H1 (cell line): ENCODE data around the gene ARID2. TPM values are rescaled to one million over a fixed set of nuclear protein-coding genes. Genes with fewer than 3 reads are reported as not detected.

ENCODE experiments used
- CTCF ChIA-PET: fragments of 300-600 bp; sonication (Branson Sonifier 250); formaldehyde crosslinking; loops from one replicate; lab custom pipeline; 2021; ENCODE audit not compliant: partially characterized antibody; lab: Charles Lee
- POLR2A ChIA-PET: fragments of 300-600 bp; sonication (Branson Sonifier 250); formaldehyde crosslinking; loops from one replicate; lab custom pipeline; 2021; ENCODE audit warnings: inconsistent platforms; ENCODE audit not compliant: partially characterized antibody; lab: Charles Lee
- DNase-seq, 2 experiments: peaks; one replicate each; pipeline versions ENCODE4 v3.0.0 to v3.0.0-alpha.2; 2010 to 2022; ENCODE audit warnings: low spot score in 2 of 2, low read depth in 1 of 2, mixed read lengths in 1 of 2
- FAIRE-seq: peaks from 2 replicates; lab custom pipeline; 2011; peaks lifted over from hg19 to GRCh38; lab: Jason Lieb, UNC
- H2AFZ ChIP-seq: 2 replicates; pipeline ENCODE4 v1.8.1; 2012; ENCODE audit warnings: low read length, inconsistent platforms
- H2AK5ac ChIP-seq: 2 replicates; pipeline ENCODE4 v1.6.1; 2013; ENCODE audit warnings: low read depth, low read length
- H2BK120ac ChIP-seq: replicated peaks from 2 replicates; pipeline ENCODE3; 2013; ENCODE audit warnings: low read depth, low read length, inconsistent platforms
- H2BK12ac ChIP-seq: 2 replicates; pipeline ENCODE4 v1.6.1; 2013; ENCODE audit warnings: low read depth, low read length
- H2BK15ac ChIP-seq: 2 replicates; pipeline ENCODE4 v1.6.1; 2013; ENCODE audit warnings: low read length
- H2BK20ac ChIP-seq: 2 replicates; pipeline ENCODE4 v1.6.1; 2013; ENCODE audit warnings: low read length
- H2BK5ac ChIP-seq: 2 replicates; pipeline ENCODE4 v1.6.1; 2013; ENCODE audit warnings: low read depth, low read length
- H3K14ac ChIP-seq: 2 replicates; pipeline ENCODE4 v1.6.1; 2013; ENCODE audit warnings: inconsistent platforms; ENCODE audit not compliant: insufficient read length
- H3K18ac ChIP-seq: 2 replicates; pipeline ENCODE4 v1.6.1; 2013; ENCODE audit warnings: low read length; ENCODE audit errors: extremely low read depth
- H3K23ac ChIP-seq: 2 replicates; pipeline ENCODE4 v1.6.1; 2013; ENCODE audit warnings: inconsistent platforms; ENCODE audit not compliant: insufficient read length
- H3K23me2 ChIP-seq: 2 replicates; pipeline ENCODE4 v1.6.1; 2013; ENCODE audit warnings: low read depth, low read length
- H3K27ac ChIP-seq: 2 replicates; pipeline ENCODE4 v1.6.1; 2011; ENCODE audit warnings: low read depth, low read length, inconsistent platforms
- H3K27me3 ChIP-seq, 4 experiments: replicated peaks in 1 of 4; 1 replicate in 1 of 4; 2 replicates in 3 of 4; pipeline versions ENCODE4 v1.6.1 to v1.8.1; 2011 to 2013; ENCODE audit warnings: low read length in 3 of 4, mild to moderate bottlenecking in 3 of 4, inconsistent platforms in 2 of 4, mixed read lengths in 2 of 4, moderate library complexity in 1 of 4; ENCODE audit not compliant: control insufficient read depth in 3 of 4, insufficient read depth in 3 of 4; ENCODE audit errors: extremely low read depth in 1 of 4
- H3K36me3 ChIP-seq, 4 experiments: 2 replicates each; pipeline versions ENCODE4 v1.6.1 to v1.8.1; 2011 to 2013; ENCODE audit warnings: mild to moderate bottlenecking in 4 of 4, low read length in 3 of 4, moderate library complexity in 2 of 4, control low read depth in 1 of 4, inconsistent platforms in 1 of 4; ENCODE audit not compliant: insufficient read depth in 4 of 4, control insufficient read depth in 2 of 4
- H3K4ac ChIP-seq: replicated peaks from 2 replicates; pipeline ENCODE3; 2013; ENCODE audit warnings: low read length, low read depth, mixed read lengths, inconsistent platforms; ENCODE audit not compliant: insufficient read length
- H3K4me1 ChIP-seq, 4 experiments: replicated peaks in 1 of 4; 1 replicate in 1 of 4; 2 replicates in 3 of 4; pipeline versions ENCODE4 v1.6.1 to v1.8.1; 2011 to 2013; ENCODE audit warnings: low read length in 3 of 4, inconsistent platforms in 2 of 4, mixed read lengths in 1 of 4; ENCODE audit not compliant: insufficient read depth in 4 of 4, control insufficient read depth in 3 of 4
- H3K4me2 ChIP-seq, 2 experiments: 2 replicates each; pipeline versions ENCODE4 v1.6.1 to v1.8.1; 2011 to 2013; ENCODE audit warnings: low read depth in 2 of 2, low read length in 2 of 2, control low read depth in 1 of 2, inconsistent platforms in 1 of 2, mild to moderate bottlenecking in 1 of 2; ENCODE audit not compliant: insufficient read depth in 1 of 2
- H3K4me3 ChIP-seq, 4 experiments: fragments of 200-600, 300-600 bp in 1 of 4; sonication (generic), shearing (Covaris generic), sonication (Bioruptor Twin) in 1 of 4; 2 replicates each; pipeline versions ENCODE4 v1.5.1 to v1.8.1; 2011 to 2016; ENCODE audit warnings: low read length in 4 of 4, low read depth in 3 of 4, control low read depth in 2 of 4, inconsistent platforms in 2 of 4, mild to moderate bottlenecking in 2 of 4, mixed read lengths in 1 of 4, moderate library complexity in 1 of 4; ENCODE audit not compliant: insufficient read depth in 2 of 4; ENCODE audit errors: extremely low read depth in 1 of 4
- H3K56ac ChIP-seq: replicated peaks from 2 replicates; pipeline ENCODE3; 2013; ENCODE audit warnings: low read depth, mild to moderate bottlenecking, mixed read lengths, low read length, inconsistent platforms; ENCODE audit not compliant: insufficient read length
- H3K79me1 ChIP-seq: 2 replicates; pipeline ENCODE4 v1.6.1; 2013; ENCODE audit warnings: low read depth, low read length, control low read depth
- H3K79me2 ChIP-seq, 2 experiments: 2 replicates each; pipeline versions ENCODE4 v1.6.1 to v1.8.1; 2012 to 2013; ENCODE audit warnings: low read length in 2 of 2, mild to moderate bottlenecking in 2 of 2, inconsistent platforms in 1 of 2; ENCODE audit not compliant: insufficient read depth in 2 of 2, control insufficient read depth in 1 of 2
- H3K9ac ChIP-seq, 4 experiments: replicated peaks in 1 of 4; 1 replicate in 1 of 4; 2 replicates in 3 of 4; pipeline versions ENCODE4 v1.6.1 to v1.8.1; 2011 to 2013; ENCODE audit warnings: low read depth in 3 of 4, low read length in 3 of 4, control low read depth in 2 of 4, mild to moderate bottlenecking in 2 of 4, moderate library complexity in 2 of 4, inconsistent platforms in 1 of 4; ENCODE audit errors: extremely low read depth in 1 of 4
- H3K9me3 ChIP-seq, 2 experiments: 2 replicates each; pipeline versions ENCODE4 v1.6.1 to v1.8.1; 2012 to 2013; ENCODE audit warnings: mild to moderate bottlenecking in 2 of 2, moderate library complexity in 2 of 2, control low read depth in 1 of 2, inconsistent platforms in 1 of 2, low read depth in 1 of 2, low read length in 1 of 2, mixed read lengths in 1 of 2; ENCODE audit not compliant: insufficient read depth in 2 of 2
- H4K20me1 ChIP-seq, 2 experiments: replicated peaks in 1 of 2; 2 replicates each; pipeline versions ENCODE3 to v1.8.1; 2011 to 2013; ENCODE audit warnings: inconsistent platforms in 2 of 2, low read length in 2 of 2, mild to moderate bottlenecking in 1 of 2; ENCODE audit not compliant: insufficient read depth in 2 of 2, control insufficient read depth in 1 of 2
- H4K5ac ChIP-seq: 2 replicates; pipeline ENCODE4 v1.6.1; 2013; ENCODE audit warnings: low read length, low read depth, mixed read lengths, inconsistent platforms; ENCODE audit not compliant: insufficient read length
- H4K8ac ChIP-seq: 2 replicates; pipeline ENCODE4 v1.8.0; 2013; ENCODE audit warnings: mild to moderate bottlenecking, moderate library complexity, low read length, inconsistent platforms; ENCODE audit not compliant: insufficient read depth; ENCODE audit errors: extremely low read depth
- H4K91ac ChIP-seq: replicated peaks from 2 replicates; pipeline ENCODE3; 2013; ENCODE audit warnings: low read length, mixed read lengths, inconsistent platforms; ENCODE audit not compliant: insufficient read length
- ATF2 ChIP-seq: IDR thresholded peaks from 2 replicates; pipeline ENCODE4 v1.6.1; 2012; ENCODE audit warnings: low read length, inconsistent platforms
- CBX5 ChIP-seq: fragments of 300-800, 300-1000 bp; sonication (generic); IDR thresholded peaks from 2 replicates; pipeline ENCODE4 v1.7.1; 2016; ENCODE audit warnings: antibody characterized with exemption, low read length, low read depth
- CEBPB ChIP-seq: IDR thresholded peaks from 2 replicates; pipeline ENCODE4 v1.6.1; 2012; ENCODE audit warnings: low read depth, low read length
- CHD1 ChIP-seq: IDR thresholded peaks from 2 replicates; pipeline ENCODE4 v1.6.1; 2012; ENCODE audit warnings: low read depth, low read length, improper control_type of control experiment
- EP300 ChIP-seq, 2 experiments: IDR thresholded peaks; 1 replicate in 1 of 2; 2 replicates in 1 of 2; pipeline ENCODE4 v1.6.1; 2011 to 2012; ENCODE audit warnings: low read depth in 2 of 2, low read length in 2 of 2, mild to moderate bottlenecking in 2 of 2, borderline replicate concordance in 1 of 2, inconsistent platforms in 1 of 2, moderate library complexity in 1 of 2
- POLR2AphosphoS5 ChIP-seq: IDR thresholded peaks from 2 replicates; pipeline ENCODE4 v1.6.1; 2011; ENCODE audit warnings: low read depth, low read length
- RNF2 ChIP-seq: fragments of 200-900, 300-1000 bp; sonication (generic); IDR thresholded peaks from 2 replicates; pipeline ENCODE4 v1.7.1; 2016; ENCODE audit warnings: borderline replicate concordance, low read depth, mild to moderate bottlenecking, antibody characterized with exemption, low read length; ENCODE audit not compliant: poor library complexity, severe bottlenecking; ENCODE audit errors: missing control alignments
- WGBS, 2 experiments: shearing (Covaris generic) in 1 of 2; methylation state at CpG; one replicate each; pipeline versions ENCODE4 v1.1.6 to v1.1.7; 2013 to 2015; ENCODE audit warnings: low lambda C conversion rate in 2 of 2, mixed read lengths in 2 of 2, inconsistent platforms in 1 of 2, low coverage in 1 of 2, missing lambda C conversion rate in 1 of 2; ENCODE audit not compliant: insufficient replicate concordance in 2 of 2, insufficient coverage in 1 of 2, insufficient read length in 1 of 2; ENCODE audit errors: extremely low coverage in 1 of 2, missing lambda C conversion rate in 1 of 2; 5-methylcytosine and 5-hydroxymethylcytosine counted together
- polyA plus RNA-seq, 7 experiments: library from polyadenylated mRNA; depleted of rRNA in 3 of 7; stranded (reverse) in 5 of 7; unstranded in 2 of 7; fragments of >200 nt in 5 of 7; fragments of 200-250 nt in 2 of 7; gene quantifications; 1 replicate in 5 of 7; 2 replicates in 1 of 7; 4 replicates in 1 of 7; pipeline versions ENCODE4 v1.2.1 to v1.2.3, GENCODE V29; 2011 to 2013; ENCODE audit warnings: missing spikeins in 2 of 7, mixed read lengths in 2 of 7
- total RNA-seq: library from RNA; stranded (reverse); fragmentation: NEBNext Ultra II Directional; extraction: Animal tissue kit (Norgen Biotek cat#: 25700); gene quantifications from 2 replicates; pipeline ENCODE4 v1.2.1, GENCODE V29; 2021

The ARID2 gene
- total and polyA plus RNA-seq, 2 of the 8 experiments (the other 6 are each of a cell fraction or from before 2014, with no cell fraction given) = 32.0 to 45.2 TPM

GRCh38 chr12:45685680-45686079 lies 43.8 kb upstream of the ARID2 start:
- FAIRE-seq (no peak), DNase-seq (no peak)
- Histone ChIP-seq H2BK12ac (no peak overlapping the region), H4K8ac (no peak overlapping the region), H4K5ac (no peak overlapping the region), H3K23me2 (no peaks in the 10 kb centered on the region; the same call in 1 of the 2 replicates), H3K27me3 (no peaks in the 10 kb centered on the region), H3K36me3 (no peaks in the 10 kb centered on the region), H3K79me2 (no peaks in the 10 kb centered on the region), H3K4me1 (0 out of 7 replicates have a peak, but pooled peaks cover 0 to 2% (median 0%) of the 10 kb centered on the region in 4 experiments), H2BK120ac (no peak overlapping the region), H3K4ac (no peak overlapping the region), H2AK5ac (no peak overlapping the region), H2BK15ac (no peak overlapping the region), H4K20me1 (no peaks in the 10 kb centered on the region), H3K14ac (no peak overlapping the region), H3K56ac (no peak overlapping the region), H3K9me3 (no peaks in the 10 kb centered on the region), H3K18ac (no peak overlapping the region), H3K4me2 (no peak overlapping the region), H2AFZ (no peak overlapping the region), H4K91ac (no peak overlapping the region), H3K79me1 (no peaks in the 10 kb centered on the region), H3K27ac (no peak overlapping the region), H3K9ac (no peak overlapping the region), H3K23ac (no peak overlapping the region), H2BK20ac (no peak overlapping the region), H3K4me3 (no peak overlapping the region), H2BK5ac (no peak overlapping the region)
- no peak for TF ChIP-seq EP300 (IDR thresholded peaks at IDR 0.05; ENCODE audit: borderline replicate concordance in 1 of 2, low read depth in 2 of 2, low read length in 2 of 2)
- TF ChIP-seq ATF2 = no peak
- no peak for TF ChIP-seq CHD1
- TF ChIP-seq CEBPB = no peak
- TF ChIP-seq RNF2 = no peak
- TF ChIP-seq CBX5 = no peak
- TF ChIP-seq POLR2AphosphoS5 = no peak
- CTCF ChIA-PET = interaction anchor here (0.7 to 1.7 kb wide), 3 partner anchors 16 to 81 kb away, joined by 3 read pairs; no protein-coding TSS in a partner anchor
- 83% methylated on average over 1 of the region's 1 CpG; no CpG with 5 or more reads in 1 of the 2 experiments for whole genome bisulfite sequencing, 2 experiments
- POLR2A ChIA-PET = no interaction called here
